ENCODE results near the gene ETV3. TPM values are rescaled to one million over a fixed set of nuclear protein-coding genes. Genes with fewer than 3 reads are reported as not detected.

Gene ETV3
- total RNA-seq, 1 donor from 2014 or later, result 32.5 TPM

- intact Hi-C loops (cut with DNase I), result no loop called here
- no peak for ATAC-seq
Measured at GRCh38 chr1:157077394-157077793, 60.8 kb downstream of the ETV3 start.

DNA sequence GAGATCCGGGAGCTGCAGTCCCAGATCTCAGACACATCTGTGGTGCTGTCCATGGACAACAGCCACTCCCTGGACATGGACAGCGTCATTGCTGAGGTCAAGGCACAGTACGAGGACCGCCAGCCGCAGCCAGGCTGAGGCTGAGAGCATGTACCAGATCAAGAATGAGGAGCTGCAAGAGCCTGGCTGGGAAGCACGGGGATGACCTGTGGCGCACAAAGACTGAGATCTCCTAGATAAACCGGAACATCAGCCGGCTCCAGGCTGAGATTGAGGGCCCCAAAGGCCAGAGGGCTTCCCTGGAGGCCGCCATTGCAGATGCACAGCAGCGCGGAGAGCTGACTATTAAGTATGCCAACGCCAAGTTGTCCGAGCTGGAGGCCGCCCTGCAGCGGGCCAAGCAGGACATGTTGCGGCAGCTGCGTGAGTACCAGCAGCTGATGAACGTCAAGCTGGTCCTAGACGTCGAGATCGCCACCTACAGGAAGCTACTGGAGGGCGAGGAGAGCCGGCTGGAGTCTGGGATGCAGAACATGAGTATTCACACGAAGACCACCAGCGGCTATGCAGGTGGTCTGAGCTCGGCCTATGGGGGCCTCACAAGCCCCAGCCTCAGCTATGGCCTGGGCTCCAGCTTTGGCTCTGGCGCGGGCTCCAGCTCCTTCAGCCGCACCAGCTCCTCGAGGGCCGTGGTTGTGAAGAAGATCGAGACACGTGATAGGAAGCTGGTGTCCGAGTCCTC, 64.1 kb downstream of the ETV3 start:
- DNase-seq (ENCODE audit: low spot score) (peak; percentile 85), ATAC-seq (peak; percentile 49)
- intact Hi-C loops (cut with DNase I), result no loop called here

More at GRCh38 chr1:157077394-157077793, 60.8 kb downstream of the ETV3 start:
- no peak for DNase-seq (ENCODE audit: low spot score)

Other genes starting within 250 kb of the ETV3 start
- 74.7 TPM for gene PEAR1, start 244.7 kb downstream of the ETV3 start, total RNA-seq
- 2.5 TPM for gene LRRC71, start 217.8 kb downstream of the ETV3 start, total RNA-seq
- gene ARHGEF11, start 92.7 kb downstream of the ETV3 start, total RNA-seq, result 38.4 TPM
- not detected for gene ETV3L, start 38.6 kb downstream of the ETV3 start, total RNA-seq

Measured in sciatic nerve (tissue), 2 donors.